B cell (primary cell): ENCODE results near the gene RNASE13. TPM values are rescaled to one million over a fixed set of nuclear protein-coding genes. Genes with fewer than 3 reads are reported as not detected.

ENCODE experiments used
- ATAC-seq: fragments of 200-7000 bp; cut with Tn5 transposase; one replicate; pipeline ENCODE4 v1.10.0; 2021; ENCODE audit warnings: low read depth, mild to moderate bottlenecking, moderate number of reproducible peaks, moderate library complexity
- CTCF ChIA-PET: fragments of 350-600 bp; sonication (Branson Sonifier 250); formaldehyde crosslinking; loops from one replicate; lab custom pipeline; 2021; ENCODE audit warnings: antibody characterized with exemption, inconsistent platforms; lab: Charles Lee
- POLR2A ChIA-PET: fragments of 350-600 bp; sonication (Branson Sonifier 250); formaldehyde crosslinking; loops from one replicate; lab custom pipeline; 2021; ENCODE audit warnings: antibody characterized with exemption; lab: Charles Lee
- DNase-seq: peaks from one replicate; pipeline ENCODE4 v3.0.0; 2013
- H2AFZ ChIP-seq: 2 replicates; pipeline ENCODE4 v1.6.1; 2012; ENCODE audit warnings: mild to moderate bottlenecking, low read depth, low read length; ENCODE audit not compliant: insufficient read depth, poor library complexity, severe bottlenecking
- H3K27ac ChIP-seq, 2 donors: 1 replicate in 1 of 2; 2 replicates in 1 of 2; pipeline ENCODE4 v1.5.1; 2012 to 2013; ENCODE audit warnings: low read length in 2 of 2, mild to moderate bottlenecking in 2 of 2, moderate library complexity in 1 of 2
- H3K27me3 ChIP-seq, 4 experiments: fragments of 200-600 bp in 1 of 4; sonication (generic) in 1 of 4; replicated peaks in 1 of 4; 1 replicate in 2 of 4; 2 replicates in 2 of 4; pipeline versions ENCODE4 v1.6.1 to v1.7.0; 2013 to 2016; ENCODE audit warnings: low read length in 3 of 4, mild to moderate bottlenecking in 2 of 4, mixed read lengths in 1 of 4, moderate library complexity in 1 of 4; ENCODE audit not compliant: insufficient read depth in 4 of 4, control insufficient read depth in 3 of 4; ENCODE audit errors: control extremely low read depth in 1 of 4
- H3K36me3 ChIP-seq, 2 experiments: replicated peaks in 1 of 2; 1 replicate in 1 of 2; 2 replicates in 1 of 2; pipeline versions ENCODE4 v1.6.1 to v1.7.1; 2013; ENCODE audit warnings: low read length in 1 of 2; ENCODE audit not compliant: insufficient read depth in 2 of 2, control insufficient read depth in 1 of 2; ENCODE audit errors: control extremely low read depth in 1 of 2, extremely low read depth in 1 of 2
- H3K4me1 ChIP-seq, 2 donors: fragments of 200-600 bp in 1 of 2; sonication (generic) in 1 of 2; 1 replicate in 1 of 2; 2 replicates in 1 of 2; pipeline versions ENCODE4 v1.5.1 to v1.6.1; 2013 to 2017; ENCODE audit warnings: low read length in 2 of 2; ENCODE audit not compliant: control insufficient read depth in 2 of 2, insufficient read depth in 2 of 2
- H3K4me2 ChIP-seq: replicated peaks from 2 replicates; pipeline ENCODE3; 2012; ENCODE audit warnings: mild to moderate bottlenecking, low read depth, low read length; ENCODE audit not compliant: poor library complexity, severe bottlenecking
- H3K4me3 ChIP-seq, 5 experiments: fragments of 200-600 bp in 1 of 5; sonication (generic) in 1 of 5; 1 replicate in 3 of 5; 2 replicates in 2 of 5; pipeline versions ENCODE4 v1.5.1 to v1.7.0; 2011 to 2016; ENCODE audit warnings: low read length in 4 of 5, mild to moderate bottlenecking in 4 of 5, low read depth in 2 of 5, control low read depth in 1 of 5, moderate library complexity in 1 of 5; ENCODE audit not compliant: insufficient read depth in 1 of 5; ENCODE audit errors: control extremely low read depth in 1 of 5, extremely low read depth in 1 of 5
- H3K79me2 ChIP-seq: fragments of 200-600 bp; sonication (generic); one replicate; pipeline ENCODE4 v1.6.0; 2016; ENCODE audit warnings: low read length; ENCODE audit not compliant: control insufficient read depth, insufficient read depth
- H3K9ac ChIP-seq: fragments of 200-600 bp; sonication (generic); 2 replicates; pipeline ENCODE4 v1.6.1; 2017; ENCODE audit warnings: mild to moderate bottlenecking, low read length, moderate library complexity
- H3K9me3 ChIP-seq, 3 donors: one replicate each; pipeline versions ENCODE4 v1.6.1 to v1.7.1; 2013; ENCODE audit warnings: low read length in 2 of 3; ENCODE audit not compliant: control insufficient read depth in 2 of 3, insufficient read depth in 1 of 3; ENCODE audit errors: control extremely low read depth in 1 of 3
- H4K20me1 ChIP-seq: 2 replicates; pipeline ENCODE4 v1.6.0; 2012; ENCODE audit warnings: mild to moderate bottlenecking, low read length; ENCODE audit not compliant: insufficient read depth, control insufficient read depth, poor library complexity, severe bottlenecking
- H3K27ac Mint-ChIP-seq: one replicate; pipeline ENCODE4 v1.8.0; 2021; ENCODE audit warnings: mixed read lengths
- H3K27me3 Mint-ChIP-seq: one replicate; pipeline ENCODE4 v1.8.0; 2021; ENCODE audit warnings: mixed read lengths
- H3K4me1 Mint-ChIP-seq: one replicate; pipeline ENCODE4 v1.8.0; 2021; ENCODE audit warnings: mixed read lengths
- H3K4me3 Mint-ChIP-seq: one replicate; pipeline ENCODE4 v1.8.0; 2021; ENCODE audit warnings: mixed read lengths
- H3K9me3 Mint-ChIP-seq: one replicate; pipeline ENCODE4 v1.8.0; 2022; ENCODE audit warnings: mixed read lengths; ENCODE audit not compliant: insufficient read depth
- EZH2 ChIP-seq: IDR thresholded peaks from 2 replicates; pipeline ENCODE4 v1.6.1; 2012; ENCODE audit warnings: borderline replicate concordance, low read depth, mild to moderate bottlenecking, moderate library complexity, low read length; ENCODE audit not compliant: insufficient read depth, poor library complexity, severe bottlenecking
- WGBS: methylation state at CpG from one replicate; pipeline ENCODE4 v1.1.5; 2013; ENCODE audit warnings: missing lambda C conversion rate; ENCODE audit not compliant: insufficient coverage; 5-methylcytosine and 5-hydroxymethylcytosine counted together
- intact Hi-C: fragments of 100-400 bp; cut with micrococcal nuclease; formaldehyde crosslinking; loops from one replicate; pipeline ENCODE4 v1.10.0; 2022
- polyA plus RNA-seq: library from polyadenylated mRNA; depleted of rRNA; stranded (reverse); fragments of >200 nt; gene quantifications from 2 replicates; pipeline ENCODE4 v1.2.3, GENCODE V29; 2012
- total RNA-seq, 2 donors: library from RNA; stranded (reverse); fragments of 120-200 nt in 1 of 2; gene quantifications; 1 replicate in 1 of 2; 2 replicates in 1 of 2; pipeline versions ENCODE4 v1.2.3 to v1.2.4, GENCODE V29; 2013 to 2022
- TF ChIP-seq, protein P1 (sequence below): fragments of 200-600 bp; IDR thresholded peaks from one replicate; pipeline ENCODE4 v1.8.0; 2022; ENCODE audit warnings: antibody characterized with exemption, mild to moderate bottlenecking

RNASE13 gene
- total and polyA plus RNA-seq, 2 donors (not counting 1 experiment from before 2014, with no cell fraction given), result not detected

DNA sequence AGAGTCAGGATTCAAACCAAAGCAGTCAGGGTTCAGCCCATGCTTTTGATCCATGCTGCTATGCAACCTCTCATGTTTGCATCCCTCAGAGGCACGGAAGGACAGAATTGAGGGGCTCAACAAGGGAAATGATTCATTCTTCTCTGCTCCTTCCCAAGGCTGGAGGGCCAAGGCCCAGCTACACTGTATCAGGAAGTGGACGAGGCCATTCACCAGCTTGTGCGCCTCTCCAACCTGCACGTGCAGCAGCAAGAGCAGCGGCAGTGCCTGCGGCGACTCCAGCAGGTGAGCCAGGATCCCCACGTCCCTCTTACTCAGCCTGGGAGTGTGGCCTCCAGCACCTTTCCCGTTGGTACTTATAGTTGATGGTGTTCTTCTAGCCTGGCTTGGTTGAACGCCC lies 44.1 kb upstream of the RNASE13 start:
- ATAC-seq, result no peak
- H3K9me3 ChIP-seq, result peaks cover 0 to 3% (median 0%) of the 10 kb centered on the region in 3 donors
- no peak overlapping the region for H3K9ac ChIP-seq
- H3K4me2 ChIP-seq, result no peak overlapping the region
- no peaks in the 10 kb centered on the region for H4K20me1 ChIP-seq
- TF ChIP-seq, protein P1, sequence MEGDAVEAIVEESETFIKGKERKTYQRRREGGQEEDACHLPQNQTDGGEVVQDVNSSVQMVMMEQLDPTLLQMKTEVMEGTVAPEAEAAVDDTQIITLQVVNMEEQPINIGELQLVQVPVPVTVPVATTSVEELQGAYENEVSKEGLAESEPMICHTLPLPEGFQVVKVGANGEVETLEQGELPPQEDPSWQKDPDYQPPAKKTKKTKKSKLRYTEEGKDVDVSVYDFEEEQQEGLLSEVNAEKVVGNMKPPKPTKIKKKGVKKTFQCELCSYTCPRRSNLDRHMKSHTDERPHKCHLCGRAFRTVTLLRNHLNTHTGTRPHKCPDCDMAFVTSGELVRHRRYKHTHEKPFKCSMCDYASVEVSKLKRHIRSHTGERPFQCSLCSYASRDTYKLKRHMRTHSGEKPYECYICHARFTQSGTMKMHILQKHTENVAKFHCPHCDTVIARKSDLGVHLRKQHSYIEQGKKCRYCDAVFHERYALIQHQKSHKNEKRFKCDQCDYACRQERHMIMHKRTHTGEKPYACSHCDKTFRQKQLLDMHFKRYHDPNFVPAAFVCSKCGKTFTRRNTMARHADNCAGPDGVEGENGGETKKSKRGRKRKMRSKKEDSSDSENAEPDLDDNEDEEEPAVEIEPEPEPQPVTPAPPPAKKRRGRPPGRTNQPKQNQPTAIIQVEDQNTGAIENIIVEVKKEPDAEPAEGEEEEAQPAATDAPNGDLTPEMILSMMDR, result no peak
- no peak for TF ChIP-seq EZH2
- POLR2A ChIA-PET, result no interaction called here
- 98% methylated on average over 5 of the region's 10 CpGs for WGBS
- no peaks in the 10 kb centered on the region for H3K36me3 ChIP-seq
- H2AFZ ChIP-seq, result no peak overlapping the region
- H3K79me2 ChIP-seq, result no peaks in the 10 kb centered on the region
- Mint-ChIP-seq H3K9me3 (no peaks in the 10 kb centered on the region), H3K4me3 (no peak overlapping the region), H3K27ac (no peak overlapping the region), H3K27me3 (peaks cover 8% of the 10 kb centered on the region), H3K4me1 (peaks cover 1% of the 10 kb centered on the region)
- H3K27ac ChIP-seq, result no peak overlapping the region
- DNase-seq, result no peak
- CTCF ChIA-PET, result interaction anchor here (1.1 to 2.4 kb wide), 7 partner anchors 10 to 39 kb away, joined by 3 to 10 read pairs (median 3); no protein-coding TSS in a partner anchor
- H3K4me1 ChIP-seq, result no peaks in the 10 kb centered on the region
- intact Hi-C loops, result no loop called here
- peaks cover 0 to 5% (median 0%) of the 10 kb centered on the region in 4 experiments for H3K27me3 ChIP-seq
- H3K4me3 ChIP-seq, result no peak overlapping the region

DNA sequence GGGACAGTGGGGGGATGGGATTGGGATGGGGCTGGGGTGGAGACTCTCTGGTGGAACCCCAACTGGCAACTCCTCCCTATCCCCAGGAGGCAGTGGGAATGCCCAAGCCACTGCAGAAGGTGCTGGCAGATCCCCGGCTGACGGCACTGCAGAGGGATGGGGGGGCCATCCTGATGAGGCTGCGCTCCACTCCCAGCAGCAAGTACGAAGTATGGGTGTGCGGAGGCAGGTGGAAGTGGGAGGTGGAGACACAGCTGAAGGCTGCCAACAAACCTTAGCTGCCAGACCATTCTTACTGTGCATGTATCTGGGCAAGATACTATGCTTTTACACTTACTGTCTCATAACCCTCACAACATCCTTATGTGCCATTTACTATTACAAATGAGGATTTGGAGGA lies 43.7 kb upstream of the RNASE13 start:
- intact Hi-C loops, result no loop called here
- no peak for TF ChIP-seq EZH2
- TF ChIP-seq, protein P1, result no peak
- DNase-seq (no peak), ATAC-seq (no peak)
- H3K9me3 ChIP-seq, result peaks cover 0 to 3% (median 0%) of the 10 kb centered on the region in 3 donors
- Mint-ChIP-seq H3K27me3 (peaks cover 10% of the 10 kb centered on the region), H3K9me3 (no peaks in the 10 kb centered on the region), H3K27ac (no peak overlapping the region), H3K4me1 (peaks cover 3% of the 10 kb centered on the region), H3K4me3 (no peak overlapping the region)
- H3K9ac ChIP-seq, result no peak overlapping the region
- 100% methylated on average over 5 of the region's 5 CpGs for WGBS
- H3K4me2 ChIP-seq, result no peak overlapping the region
- H3K27me3 ChIP-seq, result peaks cover 0 to 6% (median 0%) of the 10 kb centered on the region in 4 experiments
- H4K20me1 ChIP-seq, result no peaks in the 10 kb centered on the region
- ChIA-PET POLR2A (no interaction called here), CTCF (interaction anchor here (0.6 to 2.4 kb wide), 6 partner anchors 11 to 38 kb away, joined by 3 to 14 read pairs (median 4); no protein-coding TSS in a partner anchor)
- H3K4me1 ChIP-seq, result no peaks in the 10 kb centered on the region
- no peak overlapping the region for H3K4me3 ChIP-seq
- no peak overlapping the region for H2AFZ ChIP-seq
- no peak overlapping the region for H3K27ac ChIP-seq
- H3K36me3 ChIP-seq, result no peaks in the 10 kb centered on the region
- no peaks in the 10 kb centered on the region for H3K79me2 ChIP-seq
